DND-41 (cell line): ENCODE results near the gene ITPR2.

ENCODE experiments used
- ATAC-seq: fragments of 200-7000 bp; cut with Tn5 transposase; 3 replicates; pipeline ENCODE4 v1.9.1; 2021; ENCODE audit warnings: low read depth; ENCODE audit not compliant: insufficient read depth
- DNase-seq: peaks from one replicate; pipeline ENCODE4 v3.0.0-alpha.2; 2020
- H2AFZ ChIP-seq: 2 replicates; pipeline ENCODE4 v1.6.0; 2012; ENCODE audit warnings: low read depth, low read length
- H3K27ac ChIP-seq: 2 replicates; pipeline ENCODE4 v1.5.1; 2012; ENCODE audit warnings: low read length, inconsistent platforms
- H3K27me3 ChIP-seq: fragments of 200-600 bp; sonication (generic); 2 replicates; pipeline ENCODE4 v1.6.0; 2012; ENCODE audit warnings: low read length, mild to moderate bottlenecking, inconsistent platforms; ENCODE audit not compliant: insufficient read depth, poor library complexity
- H3K36me3 ChIP-seq: 2 replicates; pipeline ENCODE4 v1.5.1; 2012; ENCODE audit warnings: low read length, inconsistent platforms; ENCODE audit not compliant: insufficient read depth
- H3K4me1 ChIP-seq: 2 replicates; pipeline ENCODE4 v1.5.1; 2012; ENCODE audit warnings: mild to moderate bottlenecking, low read length; ENCODE audit not compliant: insufficient read depth
- H3K4me2 ChIP-seq: 2 replicates; pipeline ENCODE4 v1.6.0; 2012; ENCODE audit warnings: mild to moderate bottlenecking, moderate library complexity, low read length, inconsistent platforms; ENCODE audit not compliant: insufficient read depth
- H3K4me3 ChIP-seq, 2 experiments: fragments of 200-600 bp in 1 of 2; shearing (Covaris generic) in 1 of 2; 2 replicates each; pipeline ENCODE4 v1.5.1; 2012 to 2016; ENCODE audit warnings: inconsistent platforms in 2 of 2, low read length in 2 of 2, mild to moderate bottlenecking in 2 of 2, low read depth in 1 of 2, moderate library complexity in 1 of 2
- H3K79me2 ChIP-seq: 2 replicates; pipeline ENCODE4 v1.6.0; 2012; ENCODE audit warnings: low read length, inconsistent platforms; ENCODE audit not compliant: insufficient read depth
- H3K9ac ChIP-seq: 2 replicates; pipeline ENCODE4 v1.6.0; 2012; ENCODE audit warnings: low read depth, mild to moderate bottlenecking, inconsistent platforms, low read length, moderate library complexity
- H3K9me3 ChIP-seq: 2 replicates; pipeline ENCODE4 v1.5.1; 2012; ENCODE audit warnings: low read length, moderate library complexity, mild to moderate bottlenecking, inconsistent platforms; ENCODE audit not compliant: insufficient read depth, severe bottlenecking
- H4K20me1 ChIP-seq: 2 replicates; pipeline ENCODE4 v1.6.0; 2012; ENCODE audit warnings: low read length; ENCODE audit not compliant: insufficient read depth
- EZH2 ChIP-seq: IDR thresholded peaks from 3 replicates; pipeline ENCODE4 v1.6.1; 2012; ENCODE audit warnings: borderline replicate concordance, low read depth, mild to moderate bottlenecking, moderate library complexity, low read length, inconsistent platforms; ENCODE audit not compliant: severe bottlenecking
- TF ChIP-seq, protein P1 (sequence below): IDR thresholded peaks from 2 replicates; pipeline ENCODE4 v1.5.1; 2012; ENCODE audit warnings: borderline replicate concordance, low read length, moderate library complexity, mild to moderate bottlenecking; ENCODE audit not compliant: poor library complexity, severe bottlenecking; ENCODE audit errors: extremely low read depth

Gene ITPR2

DNA sequence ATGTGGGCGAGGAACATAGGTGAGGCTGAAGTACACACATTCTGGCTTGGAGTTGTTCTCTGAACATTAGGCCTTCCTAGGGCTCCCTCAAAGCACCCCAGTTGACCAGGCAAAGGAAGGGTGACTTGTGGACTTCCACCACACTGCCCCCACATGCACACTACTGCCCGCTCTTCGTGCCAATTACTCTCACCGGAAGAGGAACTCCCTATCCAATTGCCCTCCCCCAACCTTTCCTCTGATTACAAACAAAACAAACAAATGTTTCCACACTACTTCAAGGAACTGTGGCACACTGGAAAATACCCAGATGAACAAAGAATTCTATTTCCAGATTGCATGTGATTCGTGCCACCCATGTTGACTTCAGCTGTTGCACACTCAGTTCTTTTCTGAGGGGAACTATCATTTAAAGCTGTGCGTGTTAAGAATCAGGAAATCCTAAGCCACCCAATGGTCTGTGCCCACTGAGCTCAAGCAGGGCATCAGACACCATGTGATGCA is 498.3 kb downstream of the ITPR2 start:
- TF ChIP-seq, protein P1, sequence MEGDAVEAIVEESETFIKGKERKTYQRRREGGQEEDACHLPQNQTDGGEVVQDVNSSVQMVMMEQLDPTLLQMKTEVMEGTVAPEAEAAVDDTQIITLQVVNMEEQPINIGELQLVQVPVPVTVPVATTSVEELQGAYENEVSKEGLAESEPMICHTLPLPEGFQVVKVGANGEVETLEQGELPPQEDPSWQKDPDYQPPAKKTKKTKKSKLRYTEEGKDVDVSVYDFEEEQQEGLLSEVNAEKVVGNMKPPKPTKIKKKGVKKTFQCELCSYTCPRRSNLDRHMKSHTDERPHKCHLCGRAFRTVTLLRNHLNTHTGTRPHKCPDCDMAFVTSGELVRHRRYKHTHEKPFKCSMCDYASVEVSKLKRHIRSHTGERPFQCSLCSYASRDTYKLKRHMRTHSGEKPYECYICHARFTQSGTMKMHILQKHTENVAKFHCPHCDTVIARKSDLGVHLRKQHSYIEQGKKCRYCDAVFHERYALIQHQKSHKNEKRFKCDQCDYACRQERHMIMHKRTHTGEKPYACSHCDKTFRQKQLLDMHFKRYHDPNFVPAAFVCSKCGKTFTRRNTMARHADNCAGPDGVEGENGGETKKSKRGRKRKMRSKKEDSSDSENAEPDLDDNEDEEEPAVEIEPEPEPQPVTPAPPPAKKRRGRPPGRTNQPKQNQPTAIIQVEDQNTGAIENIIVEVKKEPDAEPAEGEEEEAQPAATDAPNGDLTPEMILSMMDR = no peak
- no peak overlapping the region for H3K27ac ChIP-seq

DNA sequence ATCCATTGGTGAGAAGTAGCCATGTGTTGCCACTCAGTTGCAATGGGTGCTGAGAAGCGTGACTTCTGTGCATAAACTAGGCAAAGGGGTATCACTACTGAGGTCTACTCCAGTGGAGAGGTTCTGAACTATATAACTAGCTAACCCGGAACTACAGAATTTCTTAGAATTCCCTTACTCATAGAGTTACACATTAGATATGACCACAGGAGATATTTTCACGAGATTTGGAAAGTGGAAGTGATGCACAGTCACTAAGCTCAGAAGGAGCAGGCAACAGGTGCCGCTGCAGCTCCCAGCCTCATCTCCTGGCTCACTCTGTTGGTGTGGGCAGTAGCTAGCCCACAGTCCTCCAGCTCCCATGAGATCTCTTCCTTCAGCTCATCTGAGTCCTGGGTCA is 501.0 kb downstream of the ITPR2 start:
- no peaks in the 10 kb centered on the region for H3K27me3 ChIP-seq
- ATAC-seq = peak; percentile 37; the same call in 2 of the 3 replicates
- H3K4me2 ChIP-seq = no peak overlapping the region

More for the DNA sequence above, 498.3 kb downstream of the ITPR2 start:
- Histone ChIP-seq H3K4me3 (no peak overlapping the region), H3K27me3 (no peaks in the 10 kb centered on the region), H3K4me2 (no peak overlapping the region), H3K36me3 (peaks cover 23% of the 10 kb centered on the region; the same call in 1 of the 2 replicates), H3K9me3 (no peaks in the 10 kb centered on the region), H3K79me2 (no peaks in the 10 kb centered on the region), H3K9ac (no peak overlapping the region), H3K4me1 (no peaks in the 10 kb centered on the region), H2AFZ (no peak overlapping the region), H4K20me1 (no peaks in the 10 kb centered on the region)
- no peak for ATAC-seq
- DNase-seq = no peak

DNA sequence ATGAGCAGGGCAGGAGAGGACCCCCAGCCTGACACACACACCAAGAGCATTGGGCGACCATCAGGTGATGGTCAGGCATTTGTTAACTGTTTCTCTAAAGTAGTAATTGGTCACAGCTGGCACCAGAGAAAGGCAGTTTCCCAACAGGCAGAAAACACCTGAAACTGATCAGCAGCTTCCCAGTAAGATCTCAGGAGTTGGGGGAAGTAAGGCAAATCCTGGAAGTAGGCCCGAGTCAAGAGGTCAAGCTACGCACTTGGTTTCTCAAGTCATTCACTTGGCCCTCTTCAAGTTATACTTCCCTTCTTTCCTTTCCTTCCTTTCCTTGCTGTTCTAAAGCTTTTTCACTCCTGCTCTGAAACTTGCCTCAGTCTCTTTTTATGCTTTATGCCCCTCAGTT is 501.9 kb downstream of the ITPR2 start:
- no peak overlapping the region for H3K4me2 ChIP-seq
- H3K4me3 ChIP-seq = no peak overlapping the region
- H3K9me3 ChIP-seq = no peaks in the 10 kb centered on the region
- DNase-seq = no peak
- no peaks in the 10 kb centered on the region for H3K79me2 ChIP-seq
- no peaks in the 10 kb centered on the region for H3K4me1 ChIP-seq
- H2AFZ ChIP-seq = no peak overlapping the region
- TF ChIP-seq, protein P1 = no peak
- no peak for TF ChIP-seq EZH2
- peaks cover 8% of the 10 kb centered on the region; the same call in 1 of the 2 replicates for H3K36me3 ChIP-seq
- no peak overlapping the region for H3K27ac ChIP-seq
- no peaks in the 10 kb centered on the region for H4K20me1 ChIP-seq
- ATAC-seq = no peak
- H3K9ac ChIP-seq = no peak overlapping the region
- H3K27me3 ChIP-seq = no peaks in the 10 kb centered on the region

More for the DNA sequence above, 501.0 kb downstream of the ITPR2 start:
- H3K36me3 ChIP-seq = peaks cover 9% of the 10 kb centered on the region; the same call in 1 of the 2 replicates
- H3K79me2 ChIP-seq = no peaks in the 10 kb centered on the region
- no peaks in the 10 kb centered on the region for H3K4me1 ChIP-seq
- no peak overlapping the region for H3K27ac ChIP-seq
- no peaks in the 10 kb centered on the region for H4K20me1 ChIP-seq
- H2AFZ ChIP-seq = no peak overlapping the region
- no peak overlapping the region for H3K9ac ChIP-seq
- H3K4me3 ChIP-seq = no peak overlapping the region
- no peak for DNase-seq
- no peaks in the 10 kb centered on the region for H3K9me3 ChIP-seq
- TF ChIP-seq, protein P1 = no peak
- no peak for TF ChIP-seq EZH2

DNA sequence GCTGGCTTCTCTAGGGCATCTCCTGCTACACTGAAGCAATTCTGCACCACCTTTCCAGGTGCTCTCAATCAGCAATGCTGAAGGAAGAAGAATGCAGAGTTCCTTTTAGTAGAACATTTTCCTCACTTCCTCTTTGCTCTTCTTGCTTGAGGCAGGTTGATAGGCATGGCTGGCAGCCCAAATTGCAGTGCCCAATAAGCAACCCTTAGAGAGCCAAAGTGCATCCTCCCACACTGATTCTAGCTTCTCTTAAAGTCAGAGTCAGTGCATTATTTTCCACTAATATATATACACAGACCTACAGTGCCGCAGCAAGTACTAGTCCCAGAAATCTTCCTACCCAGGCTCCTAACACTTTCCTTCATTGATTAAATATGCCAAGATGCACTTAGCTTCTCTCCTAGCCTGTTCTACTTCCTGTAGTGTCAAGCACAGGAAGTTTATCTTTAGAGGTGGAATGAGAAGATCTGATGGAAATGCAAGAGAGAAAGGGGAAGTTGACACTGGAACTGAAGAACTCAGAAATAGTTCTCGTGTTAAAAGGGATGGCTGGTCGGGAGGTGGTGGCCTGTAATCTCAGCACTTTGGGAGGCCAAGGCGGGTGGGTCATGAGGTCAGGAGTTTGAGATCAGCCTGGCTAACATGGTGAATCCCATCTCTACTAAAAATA is 504.9 kb downstream of the ITPR2 start:
- no peak for DNase-seq

More for the DNA sequence above, 504.9 kb downstream of the ITPR2 start:
- Histone ChIP-seq H2AFZ (no peak overlapping the region), H3K36me3 (no peaks in the 10 kb centered on the region), H3K79me2 (no peaks in the 10 kb centered on the region), H3K9ac (no peak overlapping the region), H3K4me3 (no peak overlapping the region), H3K9me3 (no peaks in the 10 kb centered on the region), H3K4me2 (no peak overlapping the region), H3K27me3 (no peaks in the 10 kb centered on the region), H3K27ac (no peak overlapping the region), H3K4me1 (no peaks in the 10 kb centered on the region), H4K20me1 (no peaks in the 10 kb centered on the region)
- no peak; the same call in 2 of the 3 replicates for ATAC-seq
- no peak for TF ChIP-seq EZH2
- TF ChIP-seq, protein P1 = no peak
